Fibroblast of lung (primary cell): Measurements from ENCODE around the gene XRCC1.

Source experiments
- EZH2 ChIP-seq: IDR thresholded peaks from 2 replicates; pipeline ENCODE4 v1.5.1; 2012; ENCODE audit warnings: low read length, control low read depth, mild to moderate bottlenecking; ENCODE audit errors: missing control alignments
- TF ChIP-seq, protein P1 (sequence below), 2 donors: IDR thresholded peaks in 1 of 2; conservative IDR thresholded peaks in 1 of 2; 1 replicate in 1 of 2; 2 replicates in 1 of 2; pipeline ENCODE4 v1.5.1; 2011 to 2012; ENCODE audit warnings: low read length in 2 of 2, control low read depth in 1 of 2, inconsistent platforms in 1 of 2, low read depth in 1 of 2, mild to moderate bottlenecking in 1 of 2

DNA sequence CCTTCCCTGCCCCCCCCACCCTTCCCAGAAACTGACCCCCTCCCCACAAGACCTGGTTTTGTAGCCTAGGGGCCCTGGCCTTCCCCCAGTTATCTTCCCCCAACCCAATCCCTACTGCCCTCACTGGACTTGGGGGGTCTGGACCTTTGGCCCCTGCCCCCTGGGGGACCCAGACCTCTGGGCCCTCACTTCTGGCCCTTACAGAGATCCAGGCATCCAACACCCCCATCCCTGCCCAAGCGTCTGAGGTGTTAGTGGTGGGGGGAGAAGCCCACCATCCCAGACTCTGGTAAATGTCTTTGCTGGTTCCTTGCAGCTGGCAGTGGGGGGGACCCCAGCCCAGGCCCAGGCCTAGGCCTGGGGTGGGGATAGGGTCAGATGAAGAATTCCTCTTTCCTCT, 47.6 kb upstream of the XRCC1 start:
- TF ChIP-seq, protein P1, sequence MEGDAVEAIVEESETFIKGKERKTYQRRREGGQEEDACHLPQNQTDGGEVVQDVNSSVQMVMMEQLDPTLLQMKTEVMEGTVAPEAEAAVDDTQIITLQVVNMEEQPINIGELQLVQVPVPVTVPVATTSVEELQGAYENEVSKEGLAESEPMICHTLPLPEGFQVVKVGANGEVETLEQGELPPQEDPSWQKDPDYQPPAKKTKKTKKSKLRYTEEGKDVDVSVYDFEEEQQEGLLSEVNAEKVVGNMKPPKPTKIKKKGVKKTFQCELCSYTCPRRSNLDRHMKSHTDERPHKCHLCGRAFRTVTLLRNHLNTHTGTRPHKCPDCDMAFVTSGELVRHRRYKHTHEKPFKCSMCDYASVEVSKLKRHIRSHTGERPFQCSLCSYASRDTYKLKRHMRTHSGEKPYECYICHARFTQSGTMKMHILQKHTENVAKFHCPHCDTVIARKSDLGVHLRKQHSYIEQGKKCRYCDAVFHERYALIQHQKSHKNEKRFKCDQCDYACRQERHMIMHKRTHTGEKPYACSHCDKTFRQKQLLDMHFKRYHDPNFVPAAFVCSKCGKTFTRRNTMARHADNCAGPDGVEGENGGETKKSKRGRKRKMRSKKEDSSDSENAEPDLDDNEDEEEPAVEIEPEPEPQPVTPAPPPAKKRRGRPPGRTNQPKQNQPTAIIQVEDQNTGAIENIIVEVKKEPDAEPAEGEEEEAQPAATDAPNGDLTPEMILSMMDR (conservative IDR thresholded peaks at IDR 0.05 in 1 of 2, IDR thresholded peaks at IDR 0.05 in 1 of 2; ENCODE audit: low read depth in 1 of 2, low read length in 2 of 2), result no peak
- no peak for TF ChIP-seq EZH2
